Stomach (tissue), 4 donors: ENCODE measurements around the gene LRP11.

Source experiments
- POLR2A ChIP-seq, 4 donors: fragments of 450-650 bp; IDR thresholded peaks; one replicate each; pipeline ENCODE4 v1.6.1; 2016; ENCODE audit warnings: antibody characterized with exemption in 4 of 4, control low read depth in 2 of 4, mild to moderate bottlenecking in 1 of 4, moderate library complexity in 1 of 4
- TF ChIP-seq, protein P1 (sequence below), 7 experiments: fragments of 450-650 bp in 4 of 7; fragments of 200-600 bp in 3 of 7; sonication (generic) in 3 of 7; IDR thresholded peaks; one replicate each; pipeline ENCODE4 v1.5.1; 2016 to 2019; ENCODE audit warnings: antibody characterized with exemption in 7 of 7, control low read depth in 2 of 7, mild to moderate bottlenecking in 1 of 7

DNA sequence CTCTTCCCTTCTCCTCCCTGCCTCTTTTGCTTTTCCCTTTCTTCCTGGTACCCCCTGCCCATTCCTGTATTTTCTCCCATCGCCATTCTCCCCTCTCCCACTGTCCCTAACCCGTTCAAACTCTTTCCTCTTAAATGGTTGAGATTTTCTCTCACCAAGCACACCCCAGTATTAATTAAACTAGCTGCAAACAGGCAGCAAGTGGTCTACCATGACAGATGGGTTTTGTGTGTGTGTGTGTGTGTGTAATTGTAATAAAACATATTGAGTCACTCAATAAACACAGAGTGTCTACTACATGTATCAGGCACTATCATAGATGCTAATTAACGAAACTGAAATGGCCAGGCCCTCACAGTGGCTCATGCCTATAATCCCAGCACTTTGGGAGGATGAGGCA lies 27.1 kb upstream of the LRP11 start:
- TF ChIP-seq, protein P1, sequence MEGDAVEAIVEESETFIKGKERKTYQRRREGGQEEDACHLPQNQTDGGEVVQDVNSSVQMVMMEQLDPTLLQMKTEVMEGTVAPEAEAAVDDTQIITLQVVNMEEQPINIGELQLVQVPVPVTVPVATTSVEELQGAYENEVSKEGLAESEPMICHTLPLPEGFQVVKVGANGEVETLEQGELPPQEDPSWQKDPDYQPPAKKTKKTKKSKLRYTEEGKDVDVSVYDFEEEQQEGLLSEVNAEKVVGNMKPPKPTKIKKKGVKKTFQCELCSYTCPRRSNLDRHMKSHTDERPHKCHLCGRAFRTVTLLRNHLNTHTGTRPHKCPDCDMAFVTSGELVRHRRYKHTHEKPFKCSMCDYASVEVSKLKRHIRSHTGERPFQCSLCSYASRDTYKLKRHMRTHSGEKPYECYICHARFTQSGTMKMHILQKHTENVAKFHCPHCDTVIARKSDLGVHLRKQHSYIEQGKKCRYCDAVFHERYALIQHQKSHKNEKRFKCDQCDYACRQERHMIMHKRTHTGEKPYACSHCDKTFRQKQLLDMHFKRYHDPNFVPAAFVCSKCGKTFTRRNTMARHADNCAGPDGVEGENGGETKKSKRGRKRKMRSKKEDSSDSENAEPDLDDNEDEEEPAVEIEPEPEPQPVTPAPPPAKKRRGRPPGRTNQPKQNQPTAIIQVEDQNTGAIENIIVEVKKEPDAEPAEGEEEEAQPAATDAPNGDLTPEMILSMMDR (IDR thresholded peaks at IDR 0.05): no peak
- TF ChIP-seq POLR2A (IDR thresholded peaks at IDR 0.05): no peak
